H9 (cell line): Measurements from ENCODE around the gene ECHS1. TPM values are rescaled to one million over a fixed set of nuclear protein-coding genes. Genes with fewer than 3 reads are reported as not detected.

Experiments
- DNase-seq: peaks from one replicate; pipeline ENCODE4 v3.0.0-alpha.2; 2017
- H2AFZ ChIP-seq: one replicate; pipeline ENCODE4 v1.6.1; 2013; ENCODE audit warnings: mild to moderate bottlenecking, low read length, control low read depth, moderate library complexity
- H2AK5ac ChIP-seq: 2 replicates; pipeline ENCODE4 v1.6.1; 2013; ENCODE audit warnings: low read length, control low read depth, mixed read lengths; ENCODE audit not compliant: insufficient read length
- H2BK120ac ChIP-seq: one replicate; pipeline ENCODE4 v1.6.1; 2013; ENCODE audit warnings: low read depth, mild to moderate bottlenecking, low read length, control low read depth, inconsistent platforms; ENCODE audit not compliant: poor library complexity, severe bottlenecking
- H2BK12ac ChIP-seq: 2 replicates; pipeline ENCODE4 v1.6.1; 2013; ENCODE audit warnings: low read length, control low read depth, mixed read lengths, low read depth; ENCODE audit not compliant: insufficient read length
- H2BK15ac ChIP-seq: 2 replicates; pipeline ENCODE4 v1.6.1; 2013; ENCODE audit warnings: low read depth, low read length, control low read depth
- H2BK20ac ChIP-seq: one replicate; pipeline ENCODE4 v1.6.1; 2013; ENCODE audit warnings: low read depth, mild to moderate bottlenecking, low read length, control low read depth, inconsistent platforms; ENCODE audit not compliant: poor library complexity, severe bottlenecking
- H2BK5ac ChIP-seq: 2 replicates; pipeline ENCODE4 v1.6.1; 2013; ENCODE audit warnings: low read length, control low read depth, mixed read lengths; ENCODE audit not compliant: insufficient read length
- H3K14ac ChIP-seq: 2 replicates; pipeline ENCODE4 v1.6.1; 2013; ENCODE audit warnings: low read length, control low read depth; ENCODE audit not compliant: insufficient read depth
- H3K18ac ChIP-seq: 2 replicates; pipeline ENCODE4 v1.6.1; 2013; ENCODE audit warnings: low read depth, mild to moderate bottlenecking, mixed read lengths, low read length, control low read depth; ENCODE audit not compliant: insufficient read length
- H3K23ac ChIP-seq: 2 replicates; pipeline ENCODE4 v1.6.1; 2013; ENCODE audit warnings: low read length, control low read depth, mixed read lengths, low read depth; ENCODE audit not compliant: insufficient read length
- H3K23me2 ChIP-seq: 2 replicates; pipeline ENCODE4 v1.6.1; 2013; ENCODE audit warnings: low read depth, mild to moderate bottlenecking, mixed read lengths, low read length, control low read depth; ENCODE audit not compliant: insufficient read length, poor library complexity, severe bottlenecking
- H3K27ac ChIP-seq: 2 replicates; pipeline ENCODE4 v1.5.1; 2013; ENCODE audit warnings: low read length, control low read depth, mixed read lengths, low read depth; ENCODE audit not compliant: insufficient read length
- H3K27me3 ChIP-seq: 2 replicates; pipeline ENCODE4 v1.6.1; 2013; ENCODE audit warnings: low read length, control low read depth, inconsistent platforms; ENCODE audit not compliant: insufficient read depth
- H3K4ac ChIP-seq: 2 replicates; pipeline ENCODE4 v1.6.1; 2013; ENCODE audit warnings: low read depth, mild to moderate bottlenecking, control low read depth, inconsistent platforms, low read length, moderate library complexity
- H3K4me1 ChIP-seq: 2 replicates; pipeline ENCODE4 v1.6.1; 2013; ENCODE audit warnings: low read length, control low read depth, inconsistent platforms; ENCODE audit not compliant: insufficient read depth
- H3K4me2 ChIP-seq: 2 replicates; pipeline ENCODE4 v1.6.1; 2013; ENCODE audit warnings: low read length, control low read depth, mixed read lengths; ENCODE audit not compliant: insufficient read length, insufficient read depth
- H3K56ac ChIP-seq: 2 replicates; pipeline ENCODE4 v1.6.1; 2013; ENCODE audit warnings: low read depth, mild to moderate bottlenecking, mixed read lengths, low read length, control low read depth; ENCODE audit not compliant: insufficient read length
- H3K79me1 ChIP-seq: 2 replicates; pipeline ENCODE4 v1.6.1; 2013; ENCODE audit warnings: low read depth, mild to moderate bottlenecking, moderate library complexity, low read length, control low read depth, inconsistent platforms; ENCODE audit not compliant: insufficient read depth, poor library complexity, severe bottlenecking
- H3K79me2 ChIP-seq: 2 replicates; pipeline ENCODE4 v1.6.1; 2013; ENCODE audit warnings: low read length, control low read depth, inconsistent platforms; ENCODE audit not compliant: insufficient read depth
- H3K9ac ChIP-seq: 2 replicates; pipeline ENCODE4 v1.6.1; 2013; ENCODE audit warnings: low read length, control low read depth, mixed read lengths; ENCODE audit not compliant: insufficient read length; ENCODE audit errors: extremely low read depth
- H3K9me3 ChIP-seq: one replicate; pipeline ENCODE4 v1.6.1; 2013; ENCODE audit warnings: low read depth, low read length, inconsistent platforms; ENCODE audit not compliant: control insufficient read depth
- H3T11ph ChIP-seq: one replicate; pipeline ENCODE4 v1.6.1; 2013; ENCODE audit warnings: mild to moderate bottlenecking, low read length, control low read depth, inconsistent platforms
- H4K20me1 ChIP-seq: one replicate; pipeline ENCODE4 v1.6.1; 2013; ENCODE audit not compliant: control insufficient read depth, insufficient read length, insufficient read depth
- H4K5ac ChIP-seq: 2 replicates; pipeline ENCODE4 v1.6.1; 2013; ENCODE audit warnings: low read depth, mild to moderate bottlenecking, mixed read lengths, low read length, control low read depth; ENCODE audit not compliant: insufficient read length
- H4K8ac ChIP-seq: replicated peaks from 2 replicates; pipeline ENCODE4 v1.6.1; 2013; ENCODE audit warnings: low read length, control low read depth, mixed read lengths, low read depth; ENCODE audit not compliant: insufficient read length
- H4K91ac ChIP-seq: 2 replicates; pipeline ENCODE4 v1.6.1; 2013; ENCODE audit warnings: low read depth, mild to moderate bottlenecking, moderate library complexity, mixed read lengths, low read length, control low read depth; ENCODE audit not compliant: insufficient read length
- H3K27ac Mint-ChIP-seq, 3 experiments: 2 replicates in 2 of 3; 3 replicates in 1 of 3; pipeline ENCODE4 v1.8.0; 2020 to 2021; ENCODE audit warnings: mixed read lengths in 3 of 3, mild to moderate bottlenecking in 1 of 3, moderate library complexity in 1 of 3
- H3K27me3 Mint-ChIP-seq: 2 replicates; pipeline ENCODE4 v1.8.0; 2021; ENCODE audit warnings: low read depth, mild to moderate bottlenecking, moderate library complexity, mixed read lengths
- H3K36me3 Mint-ChIP-seq, 3 experiments: 2 replicates in 2 of 3; 3 replicates in 1 of 3; pipeline ENCODE4 v1.8.0; 2020 to 2021; ENCODE audit warnings: low read depth in 3 of 3, mixed read lengths in 3 of 3; ENCODE audit not compliant: insufficient read depth in 1 of 3
- H3K4me1 Mint-ChIP-seq, 2 experiments: 2 replicates each; pipeline ENCODE4 v1.8.0; 2020; ENCODE audit warnings: mixed read lengths in 2 of 2
- H3K4me3 Mint-ChIP-seq, 2 experiments: 2 replicates in 1 of 2; 3 replicates in 1 of 2; pipeline ENCODE4 v1.8.0; 2020 to 2021; ENCODE audit warnings: mild to moderate bottlenecking in 2 of 2, mixed read lengths in 2 of 2, moderate library complexity in 1 of 2
- H3K9me3 Mint-ChIP-seq, 2 experiments: 2 replicates in 1 of 2; 3 replicates in 1 of 2; pipeline ENCODE4 v1.8.0; 2020; ENCODE audit warnings: mild to moderate bottlenecking in 2 of 2, mixed read lengths in 2 of 2, moderate library complexity in 1 of 2
- CTCF ChIP-seq: fragments of 200-600 bp; sonication (generic); conservative IDR thresholded peaks from 3 replicates; pipeline ENCODE4 v1.8.0; 2021; ENCODE audit warnings: antibody characterized with exemption, mild to moderate bottlenecking
- WGBS: extraction: QIAGEN DNeasy Blood & Tissue Kit; methylation state at CpG from one replicate; pipeline ENCODE4 v1.1.7; 2013; ENCODE audit warnings: missing lambda C conversion rate, low lambda C conversion rate, mixed read lengths; ENCODE audit not compliant: insufficient read length; ENCODE audit errors: extremely low coverage; 5-methylcytosine and 5-hydroxymethylcytosine counted together
- total RNA-seq: library from RNA; stranded (reverse); gene quantifications from 2 replicates; pipeline ENCODE4 v1.2.1, GENCODE V29; 2021

Gene ECHS1
- total RNA-seq, 1 experiment from 2014 or later = 94.1 TPM

DNA sequence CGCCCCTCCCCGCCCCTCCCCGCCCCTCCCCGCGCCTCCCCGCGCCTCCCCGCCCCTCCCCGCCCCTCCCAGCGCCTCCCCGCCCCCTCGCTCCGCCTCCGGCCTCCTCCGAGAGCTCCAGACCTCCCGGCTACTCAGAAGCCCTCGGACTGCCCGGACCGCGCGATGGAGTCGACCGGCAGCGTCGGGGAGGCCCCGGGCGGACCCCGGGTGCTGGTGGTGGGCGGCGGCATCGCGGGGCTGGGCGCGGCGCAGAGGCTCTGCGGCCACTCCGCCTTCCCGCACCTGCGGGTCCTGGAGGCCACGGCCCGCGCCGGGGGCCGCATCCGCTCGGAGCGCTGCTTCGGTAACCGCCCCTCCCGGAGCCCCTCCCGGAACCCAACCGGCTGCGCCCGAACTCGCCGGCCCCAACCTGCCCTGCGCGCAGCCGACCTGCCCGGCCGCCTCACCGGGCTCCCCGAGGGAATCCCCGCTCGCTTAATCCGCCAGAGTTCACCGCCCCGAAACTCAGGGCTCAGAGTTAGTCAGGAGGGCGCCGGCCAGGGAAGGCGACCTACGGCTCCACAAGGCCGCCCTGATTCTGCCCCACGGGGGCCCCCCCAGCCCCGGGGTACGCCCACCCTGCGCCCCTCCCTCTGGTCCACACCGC is 6.1 kb upstream of the ECHS1 start, which contains the start of gene PAOX:
Gene PAOX, plus strand, starts transcription at position 111 of the 649 bp plus-strand sequence. Its CDS starts 55 bp downstream, at position 166.
- H3K23me2 ChIP-seq = peaks cover 8% of the 10 kb centered on the region
- peak; percentile 62 for DNase-seq
- Mint-ChIP-seq H3K27me3 (peaks cover 52% of the 10 kb centered on the region), H3K36me3 (peaks cover 0 to 5% (median 1%) of the 10 kb centered on the region in 3 experiments; a peak in 1 of 7 replicates), H3K4me1 (no peaks in the 10 kb centered on the region), H3K4me3 (peak within 1 kb of the TSS; percentile 66 to 85), H3K27ac (no peak within 1 kb of the TSS), H3K9me3 (peaks cover 0 to 3% of the 10 kb centered on the region in 2 experiments; a peak in 2 of 5 replicates)
- no peak within 1 kb of the TSS for H3K18ac ChIP-seq
- no peak within 1 kb of the TSS for H4K5ac ChIP-seq
- H3K9me3 ChIP-seq = no peaks in the 10 kb centered on the region
- H2AK5ac ChIP-seq = no peak within 1 kb of the TSS
- H3K23ac ChIP-seq = no peak within 1 kb of the TSS
- no peak within 1 kb of the TSS for H3K4ac ChIP-seq
- no peak within 1 kb of the TSS for H4K91ac ChIP-seq
- H3K79me1 ChIP-seq = no peaks in the 10 kb centered on the region
- H2BK15ac ChIP-seq = no peak within 1 kb of the TSS
- H3T11ph ChIP-seq = no peak within 1 kb of the TSS
- WGBS = no CpG with 5 or more reads among the region's 78 CpGs
- H4K20me1 ChIP-seq = no peaks in the 10 kb centered on the region
- no peak within 1 kb of the TSS for H3K56ac ChIP-seq
- no peak within 1 kb of the TSS for H2AFZ ChIP-seq
- H3K27me3 ChIP-seq = peaks cover 18% of the 10 kb centered on the region
- no peaks in the 10 kb centered on the region for H3K4me1 ChIP-seq
- no peak within 1 kb of the TSS for H3K9ac ChIP-seq
- TF ChIP-seq CTCF = no peak
- no peak within 1 kb of the TSS for H2BK20ac ChIP-seq
- H3K27ac ChIP-seq = no peak within 1 kb of the TSS
- H3K14ac ChIP-seq = no peak within 1 kb of the TSS
- H2BK120ac ChIP-seq = no peak within 1 kb of the TSS
- no peak within 1 kb of the TSS for H2BK12ac ChIP-seq
- peak within 1 kb of the TSS; percentile 62 for H3K4me2 ChIP-seq
- H2BK5ac ChIP-seq = no peak within 1 kb of the TSS
- H4K8ac ChIP-seq = no peak within 1 kb of the TSS
- no peaks in the 10 kb centered on the region for H3K79me2 ChIP-seq
